Activated CD4-positive, alpha-beta memory T cell treated with anti-CD3 and anti-CD28 coated beads for 36 hours (primary cell): ENCODE results near the gene RAB3D. TPM values are rescaled to one million over a fixed set of nuclear protein-coding genes. Genes with fewer than 3 reads are reported as not detected.
"Not testable (repeated sequence)": the region's sequence is repeated elsewhere in the genome, so short reads cannot be mapped to it uniquely, and the experiment has no call there.

Source experiments
- CTCF ChIA-PET: fragments of 350-600 bp; sonication (Branson Sonifier 250); formaldehyde crosslinking; loops from one replicate; lab custom pipeline; 2021; ENCODE audit warnings: antibody characterized with exemption, inconsistent platforms; lab: Charles Lee
- POLR2A ChIA-PET: fragments of 350-600 bp; sonication (Branson Sonifier 250); formaldehyde crosslinking; loops from one replicate; lab custom pipeline; 2021; ENCODE audit warnings: antibody characterized with exemption; lab: Charles Lee
- DNase-seq: peaks from one replicate; pipeline ENCODE4 v3.0.0-alpha.2; 2020
- H3K27ac Mint-ChIP-seq: one replicate; pipeline ENCODE4 v1.8.0; 2021; ENCODE audit warnings: mixed read lengths
- H3K27me3 Mint-ChIP-seq: one replicate; pipeline ENCODE4 v1.8.0; 2021; ENCODE audit warnings: mixed read lengths
- H3K36me3 Mint-ChIP-seq: one replicate; pipeline ENCODE4 v1.8.0; 2021; ENCODE audit warnings: mixed read lengths
- H3K4me1 Mint-ChIP-seq: one replicate; pipeline ENCODE4 v1.8.0; 2021; ENCODE audit warnings: low read depth, mixed read lengths
- H3K4me3 Mint-ChIP-seq: one replicate; pipeline ENCODE4 v1.8.0; 2021; ENCODE audit warnings: mild to moderate bottlenecking, mixed read lengths
- H3K9me3 Mint-ChIP-seq: one replicate; pipeline ENCODE4 v1.8.0; 2021; ENCODE audit warnings: mixed read lengths
- intact Hi-C: fragments of 100-400 bp; cut with micrococcal nuclease; formaldehyde crosslinking; loops from one replicate; pipeline ENCODE4 v1.15.1; 2023
- total RNA-seq, 2 experiments: library from RNA; stranded (reverse); gene quantifications; one replicate each; pipeline ENCODE4 v1.2.3, GENCODE V29; 2021

Gene RAB3D
- total RNA-seq, 2 experiments from 2014 or later = 12.5 to 14.4 TPM

DNA sequence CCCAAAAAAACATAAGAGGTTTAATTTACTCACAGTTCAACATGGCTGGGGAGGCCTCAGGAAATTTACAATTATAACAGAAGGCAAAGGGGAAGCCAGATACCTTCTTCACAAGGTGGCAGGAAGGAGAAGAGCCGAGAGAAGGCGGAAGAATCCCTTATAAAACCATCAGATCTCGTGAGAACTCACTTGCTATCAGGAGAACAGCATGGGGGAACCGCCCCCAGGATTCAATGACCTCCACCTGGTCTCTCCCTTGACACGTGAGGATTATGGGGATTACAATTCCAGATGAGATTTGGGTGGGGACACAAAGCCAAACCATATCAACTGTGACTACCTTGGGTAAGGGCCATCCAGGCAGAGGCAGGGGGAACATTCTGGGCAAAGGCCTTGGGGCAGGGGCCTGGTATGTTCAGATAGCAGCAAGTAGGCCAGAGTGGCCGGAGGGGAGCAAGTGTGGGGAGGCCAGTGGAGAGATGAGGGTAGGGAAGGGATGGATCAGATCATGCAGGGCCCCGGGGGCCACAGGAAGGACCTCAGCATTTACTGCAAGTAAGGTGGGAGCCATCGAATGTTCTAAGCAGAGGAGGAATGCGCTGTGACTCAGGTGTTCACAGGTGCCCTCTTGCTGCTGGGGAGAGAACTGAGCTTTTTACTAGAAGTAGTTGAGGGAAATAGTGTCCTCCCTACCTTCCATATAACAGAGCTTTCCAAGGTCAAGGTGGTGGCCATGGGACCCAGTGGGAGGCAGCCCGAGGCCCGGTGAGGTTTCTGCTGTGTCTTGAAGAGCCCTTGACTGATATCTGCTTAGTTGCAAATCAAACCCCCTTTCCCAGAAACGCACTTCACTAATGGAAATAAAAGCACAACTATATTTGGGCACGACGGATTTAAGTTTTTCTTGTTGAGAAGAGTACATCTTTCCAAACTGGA lies 18.0 kb downstream of the RAB3D start:
- CTCF ChIA-PET = interaction anchor here (1.7 kb wide), 1 partner anchor 60 kb away, joined by 5 read pairs; no protein-coding TSS in a partner anchor
- Mint-ChIP-seq H3K27me3 (no peaks in the 10 kb centered on the region), H3K27ac (no peak overlapping the region), H3K9me3 (no peaks in the 10 kb centered on the region), H3K36me3 (peaks cover 2% of the 10 kb centered on the region), H3K4me1 (peaks cover 13% of the 10 kb centered on the region), H3K4me3 (no peak overlapping the region)
- DNase-seq = no peak
- POLR2A ChIA-PET = interaction anchor here (0.6 to 1.4 kb wide), 2 partner anchors 11 to 16 kb away, joined by 4 read pairs; no protein-coding TSS in a partner anchor
- intact Hi-C loops = no loop called here

- POLR2A ChIA-PET, CTCF ChIA-PET, H3K4me3 Mint-ChIP-seq, H3K27ac Mint-ChIP-seq, intact Hi-C loops, H3K27me3 Mint-ChIP-seq, H3K36me3 Mint-ChIP-seq, H3K9me3 Mint-ChIP-seq, DNase-seq: not testable (repeated sequence)
- peaks cover 13% of the 10 kb centered on the region for H3K4me1 Mint-ChIP-seq
Observed at GRCh38 chr19:11320278-11320995, 19.0 kb downstream of the RAB3D start.

- CTCF ChIA-PET = no interaction called here
- no peak for DNase-seq
- intact Hi-C loops = no loop called here
- Mint-ChIP-seq H3K4me1 (no peaks in the 10 kb centered on the region), H3K9me3 (no peaks in the 10 kb centered on the region), H3K27me3 (peaks cover 7% of the 10 kb centered on the region), H3K4me3 (no peak overlapping the region), H3K36me3 (no peaks in the 10 kb centered on the region), H3K27ac (no peak overlapping the region)
- POLR2A ChIA-PET = no interaction called here
Observed at GRCh38 chr19:11306337-11306736, 33.1 kb downstream of the RAB3D start.

DNA sequence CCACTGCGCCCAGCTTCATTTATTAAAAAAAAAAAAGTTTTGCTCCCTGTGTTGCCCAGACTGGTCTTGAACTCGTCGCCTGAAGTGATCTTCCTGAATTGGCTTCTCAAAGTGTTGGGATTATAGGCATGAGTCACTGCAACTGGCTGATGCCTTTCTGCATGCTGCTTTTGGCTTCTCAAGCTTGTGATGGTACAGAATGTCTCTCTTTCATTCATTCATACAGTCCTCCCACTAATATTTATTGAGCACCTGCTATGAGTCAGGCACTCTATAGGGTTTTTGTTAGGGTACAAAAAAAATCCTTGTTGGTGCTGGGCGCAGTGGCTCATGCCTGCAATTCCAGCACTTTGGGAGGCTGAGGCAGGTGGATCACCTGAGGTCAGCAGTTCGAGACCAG lies 34.5 kb downstream of the RAB3D start:
- H3K9me3 Mint-ChIP-seq = no peaks in the 10 kb centered on the region
- H3K4me3 Mint-ChIP-seq = no peak overlapping the region
- CTCF ChIA-PET = interaction anchor here (0.6 kb wide), 1 partner anchor 147 kb away, joined by 3 read pairs; no protein-coding TSS in a partner anchor
- H3K27ac Mint-ChIP-seq = no peak overlapping the region
- intact Hi-C loops = no loop called here
- no peaks in the 10 kb centered on the region for H3K36me3 Mint-ChIP-seq
- H3K27me3 Mint-ChIP-seq = peaks cover 6% of the 10 kb centered on the region
- DNase-seq = no peak
- POLR2A ChIA-PET = no interaction called here
- no peaks in the 10 kb centered on the region for H3K4me1 Mint-ChIP-seq

GRCh38 chr19:11300811-11301120 lies 38.7 kb downstream of the RAB3D start:
- H3K9me3 Mint-ChIP-seq = no peaks in the 10 kb centered on the region
- no peak overlapping the region for H3K27ac Mint-ChIP-seq
- POLR2A ChIA-PET = no interaction called here
- no peak overlapping the region for H3K4me3 Mint-ChIP-seq
- intact Hi-C loops = no loop called here
- no peaks in the 10 kb centered on the region for H3K4me1 Mint-ChIP-seq
- DNase-seq = no peak
- H3K36me3 Mint-ChIP-seq = no peaks in the 10 kb centered on the region
- CTCF ChIA-PET = no interaction called here
- H3K27me3 Mint-ChIP-seq = peaks cover 5% of the 10 kb centered on the region

GRCh38 chr19:11299946-11300810 lies 39.3 kb downstream of the RAB3D start:
- Mint-ChIP-seq H3K27me3 (peaks cover 5% of the 10 kb centered on the region), H3K4me3 (no peak overlapping the region), H3K4me1 (no peaks in the 10 kb centered on the region), H3K9me3 (no peaks in the 10 kb centered on the region), H3K36me3 (no peaks in the 10 kb centered on the region), H3K27ac (no peak overlapping the region)
- intact Hi-C loops = no loop called here
- POLR2A ChIA-PET = no interaction called here
- CTCF ChIA-PET = no interaction called here
- no peak for DNase-seq

DNA sequence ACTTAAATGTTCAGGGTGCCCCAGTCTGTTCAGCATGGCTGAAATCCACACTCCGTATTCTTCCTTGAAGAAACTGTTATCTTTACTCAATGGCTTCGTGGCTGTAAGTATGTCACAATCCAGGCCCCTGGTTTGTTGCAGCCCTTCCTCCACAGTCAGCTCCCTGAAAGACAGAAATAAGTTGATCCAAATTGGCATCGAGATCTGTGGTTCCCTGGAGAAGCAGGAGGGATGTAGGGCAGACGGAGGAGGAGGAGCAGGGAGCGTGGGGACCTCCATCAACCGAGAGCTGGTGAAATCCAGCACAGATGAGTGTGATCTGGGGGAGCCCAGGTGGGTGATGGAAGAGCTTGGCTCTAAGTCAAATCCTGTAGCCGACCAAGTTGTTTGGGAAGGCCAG lies 43.2 kb downstream of the RAB3D start:
- ChIA-PET CTCF (interaction anchor here (1.1 to 4.1 kb wide), 2 partner anchors 79 to 187 kb away, joined by 3 to 23 read pairs; partner anchors contain the start of gene SWSAP1), POLR2A (no interaction called here)
- H3K4me3 Mint-ChIP-seq = no peak overlapping the region
- peaks cover 10% of the 10 kb centered on the region for H3K4me1 Mint-ChIP-seq
- intact Hi-C loops = no loop called here
- no peak for DNase-seq
- no peaks in the 10 kb centered on the region for H3K36me3 Mint-ChIP-seq
- H3K27ac Mint-ChIP-seq = no peak overlapping the region
- H3K9me3 Mint-ChIP-seq = no peaks in the 10 kb centered on the region
- H3K27me3 Mint-ChIP-seq = peaks cover 10% of the 10 kb centered on the region

DNA sequence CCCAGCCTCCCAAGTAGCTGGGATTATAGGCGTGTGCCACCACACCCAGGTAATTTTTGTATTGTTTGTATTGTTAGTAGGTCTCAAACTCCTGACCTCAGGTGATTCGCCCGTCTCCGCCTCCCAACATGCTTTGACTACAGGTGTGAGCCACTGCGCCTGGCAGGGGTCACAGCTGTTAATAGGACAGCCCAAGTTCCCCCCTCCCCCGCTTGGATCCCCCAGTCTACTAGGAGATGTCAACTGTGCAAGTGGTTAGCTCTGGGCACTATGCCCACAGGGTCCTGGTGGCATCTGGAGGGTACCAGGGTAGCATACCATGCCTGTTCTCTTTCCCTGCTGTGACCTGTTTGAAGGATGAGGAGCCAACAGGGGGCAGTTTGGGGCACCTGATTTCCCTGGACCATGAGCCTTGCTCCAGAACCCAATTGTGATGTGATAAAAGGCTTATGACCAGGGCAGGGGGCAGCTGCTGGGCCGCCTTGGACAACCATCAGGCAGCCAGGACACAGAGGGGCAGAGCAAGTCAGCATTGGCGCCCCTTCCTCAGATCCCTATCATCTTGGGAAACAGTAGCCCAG lies 43.7 kb downstream of the RAB3D start, which contains the start of gene TSPAN16:
Gene TSPAN16 (plus strand): TSS at position 496 of the 581 bp plus-strand sequence. CDS start 138 bp downstream, outside the sequence.
- ChIA-PET POLR2A (no interaction called here), CTCF (interaction anchor here (1.1 to 4.1 kb wide), 2 partner anchors 79 to 187 kb away, joined by 3 to 23 read pairs; partner anchors contain the start of gene SWSAP1)

DNA sequence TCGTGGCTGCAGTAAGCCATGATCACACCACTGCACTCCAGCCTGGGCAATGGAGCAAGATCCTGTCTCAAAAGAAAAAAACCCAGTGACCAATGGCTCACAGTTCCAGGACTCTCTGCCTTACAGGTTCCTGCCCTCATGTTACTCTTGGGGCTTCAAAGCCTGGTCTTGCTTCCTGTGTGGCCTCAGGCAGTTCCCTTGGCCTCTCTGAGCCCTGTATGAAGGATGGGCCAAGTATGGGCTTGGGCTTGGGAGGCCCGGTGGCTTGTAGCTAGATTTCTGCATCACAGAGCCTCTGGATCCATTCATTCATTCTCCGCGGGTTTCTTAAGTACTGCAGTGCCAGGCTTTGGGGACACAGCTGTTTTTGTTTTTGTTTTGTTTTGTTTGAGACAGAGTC lies 44.3 kb downstream of the RAB3D start:
- no peak overlapping the region for H3K4me3 Mint-ChIP-seq
- peaks cover 10% of the 10 kb centered on the region for H3K27me3 Mint-ChIP-seq
- intact Hi-C loops = no loop called here
- no peaks in the 10 kb centered on the region for H3K36me3 Mint-ChIP-seq
- no peak overlapping the region for H3K27ac Mint-ChIP-seq
- no peak for DNase-seq
- ChIA-PET CTCF (interaction anchor here (1.5 to 4.1 kb wide), 3 partner anchors 51 to 188 kb away, joined by 3 to 23 read pairs (median 10); partner anchors contain the start of genes CCDC159 and TMEM205), POLR2A (no interaction called here)
- H3K4me1 Mint-ChIP-seq = peaks cover 10% of the 10 kb centered on the region
- H3K9me3 Mint-ChIP-seq = no peaks in the 10 kb centered on the region

More for the DNA sequence above, 43.7 kb downstream of the RAB3D start, which contains the start of gene TSPAN16:
- H3K27ac Mint-ChIP-seq = no peak within 1 kb of the TSS
- H3K4me1 Mint-ChIP-seq = peaks cover 10% of the 10 kb centered on the region
- DNase-seq = no peak
- no peak within 1 kb of the TSS for H3K4me3 Mint-ChIP-seq
- no peaks in the 10 kb centered on the region for H3K36me3 Mint-ChIP-seq
- intact Hi-C loops = no loop called here
- H3K9me3 Mint-ChIP-seq = no peaks in the 10 kb centered on the region
- peaks cover 10% of the 10 kb centered on the region for H3K27me3 Mint-ChIP-seq

DNA sequence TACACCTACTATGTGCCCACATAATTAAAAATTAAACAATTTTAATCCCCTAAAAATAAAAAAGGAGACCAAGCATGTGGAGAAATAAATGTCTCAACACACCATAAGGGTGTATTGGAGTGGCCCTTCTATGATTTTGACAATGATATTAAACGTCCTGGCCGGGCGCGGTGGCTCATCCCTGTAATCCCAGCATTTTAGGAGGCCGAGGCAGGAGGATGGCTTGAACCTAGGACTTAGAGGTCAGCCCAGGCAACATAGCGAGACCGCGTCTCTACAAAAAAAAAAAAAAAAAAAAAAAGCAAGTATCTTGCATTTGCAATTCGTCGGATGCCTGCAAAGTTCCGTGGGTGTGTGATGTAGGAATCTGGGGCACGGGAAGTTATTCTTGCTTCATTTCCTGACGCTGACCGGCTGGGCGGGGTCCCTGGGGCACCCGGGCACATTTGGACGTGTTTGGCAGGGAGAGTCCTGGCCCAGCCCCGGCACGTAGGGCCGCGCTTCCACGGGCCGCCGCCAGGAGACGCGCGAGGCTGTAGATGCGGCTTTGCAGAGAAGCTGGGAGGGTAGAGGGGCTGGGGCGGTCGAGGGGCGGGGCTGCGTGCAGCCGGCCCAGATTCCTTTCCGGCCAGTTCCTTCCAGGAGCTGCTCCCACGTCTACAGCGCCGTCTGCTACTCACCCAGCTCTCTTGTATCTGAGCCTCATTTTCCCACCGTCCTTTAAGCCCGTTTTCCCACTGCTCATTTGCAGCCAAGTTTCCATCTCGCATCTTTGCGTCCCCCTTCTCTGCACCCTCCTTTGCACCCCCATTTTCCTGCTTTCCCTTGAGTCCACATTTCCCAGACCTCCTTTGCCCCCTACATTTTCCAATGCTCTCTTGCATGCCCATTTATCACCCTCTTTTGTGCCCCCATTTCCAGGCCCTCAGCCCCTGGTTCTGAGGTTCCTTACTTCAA lies 45.7 kb downstream of the RAB3D start:
- Mint-ChIP-seq H3K27ac (no peak overlapping the region), H3K27me3 (peaks cover 13% of the 10 kb centered on the region), H3K9me3 (no peaks in the 10 kb centered on the region), H3K4me1 (peaks cover 10% of the 10 kb centered on the region), H3K4me3 (peak overlapping the region; percentile 43), H3K36me3 (no peaks in the 10 kb centered on the region)
- intact Hi-C loops = loop anchor here (1.0 to 5.0 kb wide), 3 partner anchors 144 to 189 kb away; partner anchors contain the start of genes ODAD3 and PRKCSH
- DNase-seq = peak; percentile 90
- ChIA-PET POLR2A (interaction anchor here (0.9 kb wide), 1 partner anchor 31 kb away, joined by 5 read pairs; no protein-coding TSS in a partner anchor), CTCF (interaction anchor here (0.5 to 4.1 kb wide), 16 partner anchors 11 to 192 kb away, joined by 3 to 23 read pairs (median 3); partner anchors contain the start of genes CCDC159, ELAVL3, SWSAP1 and TMEM205)
